Testis (tissue), 3 donors: ENCODE data around the gene ZNF764. TPM values are rescaled to one million over a fixed set of nuclear protein-coding genes. Genes with fewer than 3 reads are reported as not detected.

Experiments used
- DNase-seq: peaks from one replicate; pipeline ENCODE4 v3.0.0-alpha.2; 2019
- H3K27ac ChIP-seq, 2 donors: fragments of 200-600 bp; sonication (generic); one replicate each; pipeline ENCODE4 v1.5.1; 2019
- H3K27me3 ChIP-seq: fragments of 200-600 bp; sonication (generic); one replicate; pipeline ENCODE4 v1.5.1; 2019
- H3K36me3 ChIP-seq: fragments of 200-600 bp; sonication (generic); one replicate; pipeline ENCODE4 v1.5.1; 2017; ENCODE audit warnings: low read depth; ENCODE audit errors: missing control alignments
- H3K4me1 ChIP-seq: fragments of 200-600 bp; sonication (generic); one replicate; pipeline ENCODE4 v1.5.1; 2019
- H3K4me3 ChIP-seq, 2 donors: fragments of 200-600 bp; sonication (generic); one replicate each; pipeline ENCODE4 v1.5.1; 2017 to 2019
- H3K9me3 ChIP-seq: fragments of 200-600 bp; sonication (generic); one replicate; pipeline ENCODE4 v1.5.1; 2017
- CTCF ChIP-seq, 3 experiments: fragments of 450-650 bp in 2 of 3; fragments of 200-600 bp in 1 of 3; sonication (generic) in 1 of 3; IDR thresholded peaks; one replicate each; pipeline ENCODE4 v1.5.1; 2016 to 2019; ENCODE audit warnings: antibody characterized with exemption in 3 of 3, mild to moderate bottlenecking in 2 of 3, moderate library complexity in 1 of 3
- POLR2A ChIP-seq: fragments of 450-650 bp; IDR thresholded peaks from one replicate; pipeline ENCODE4 v1.6.1; 2017; ENCODE audit warnings: antibody characterized with exemption, mild to moderate bottlenecking, moderate library complexity
- WGBS, 2 donors: methylation state at CpG; one replicate each; pipeline ENCODE4 v1.1.5; 2018; 5-methylcytosine and 5-hydroxymethylcytosine counted together
- intact Hi-C: fragments of 100-400 bp; cut with DNase I; formaldehyde crosslinking; loops from one replicate; pipeline ENCODE4 v1.15.1; 2023; ENCODE audit warnings: low total_unique reads
- polyA plus RNA-seq: library from polyadenylated mRNA; stranded (reverse); fragments of 350-450 nt; fragmentation: Illumina TruSeq; extraction: RNeasy Lipid Tissue Mini Kit (QIAGEN cat#74804); gene quantifications from one replicate; pipeline ENCODE4 v1.2.3, GENCODE V29; 2014; ENCODE audit warnings: low read depth, low replicate concordance; ENCODE audit not compliant: insufficient read depth
- total RNA-seq, 2 donors: library from RNA; depleted of rRNA; stranded (reverse); fragments of >200 nt; gene quantifications; one replicate each; pipeline ENCODE4 v1.2.3, GENCODE V29; 2016

Gene ZNF764
- total and polyA plus RNA-seq, 3 donors from 2014 or later: 11.3 to 23.2 (median 21.9) TPM

GRCh38 chr16:30603945-30604315 is 45.8 kb upstream of the ZNF764 start:
- H3K27me3 ChIP-seq: no peaks in the 10 kb centered on the region
- no peak for DNase-seq
- TF ChIP-seq POLR2A (no peak), CTCF (IDR thresholded peaks at IDR 0.05) (no peak)
- 50 to 71% methylated on average over 7 of the region's 7 CpGs for WGBS, 2 donors
- intact Hi-C loops: no loop called here
- H3K4me1 ChIP-seq: peaks cover 6% of the 10 kb centered on the region
- no peak overlapping the region for H3K27ac ChIP-seq
- H3K36me3 ChIP-seq: no peaks in the 10 kb centered on the region
- H3K4me3 ChIP-seq: peak overlapping the region in 1 of 2 donors; percentile 30
- no peaks in the 10 kb centered on the region for H3K9me3 ChIP-seq

GRCh38 chr16:30602616-30603277 is 44.6 kb upstream of the ZNF764 start:
- intact Hi-C loops: no loop called here
- Histone ChIP-seq H3K4me3 (no peak overlapping the region), H3K27ac (peak overlapping the region in 1 of 2 donors; percentile 20), H3K36me3 (no peaks in the 10 kb centered on the region), H3K27me3 (no peaks in the 10 kb centered on the region), H3K9me3 (no peaks in the 10 kb centered on the region), H3K4me1 (peaks cover 6% of the 10 kb centered on the region)
- no peak for TF ChIP-seq POLR2A
- no peak for TF ChIP-seq CTCF (IDR thresholded peaks at IDR 0.05)
- 40 to 48% methylated on average over 4 of the region's 4 CpGs for WGBS, 2 donors
- DNase-seq: no peak

DNA sequence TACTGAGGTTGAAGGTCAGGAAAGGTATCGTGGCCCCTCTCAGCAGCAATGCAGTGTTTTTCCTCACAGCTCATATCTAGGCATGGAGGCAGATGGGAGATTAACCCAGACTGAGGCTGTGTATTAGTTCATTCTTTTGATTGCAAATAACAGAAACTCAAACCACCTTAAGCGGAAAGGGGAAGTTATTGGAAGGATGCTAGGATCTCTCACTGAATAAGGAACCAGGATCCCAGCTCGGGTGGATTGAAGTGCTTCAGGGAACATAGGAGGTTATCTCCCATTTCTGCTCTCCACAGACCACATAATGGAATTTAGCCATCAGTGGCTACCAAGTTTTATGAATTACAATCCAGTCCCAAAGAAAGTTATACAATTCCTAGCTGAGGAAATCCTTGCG is 43.8 kb upstream of the ZNF764 start:
- Histone ChIP-seq H3K27ac (peak overlapping the region in 1 of 2 donors; percentile 20), H3K9me3 (no peaks in the 10 kb centered on the region), H3K36me3 (no peaks in the 10 kb centered on the region), H3K4me1 (peaks cover 6% of the 10 kb centered on the region), H3K27me3 (no peaks in the 10 kb centered on the region), H3K4me3 (no peak overlapping the region)
- DNase-seq: no peak
- intact Hi-C loops: no loop called here
- no peak for TF ChIP-seq POLR2A
- TF ChIP-seq CTCF (IDR thresholded peaks at IDR 0.05): no peak
- 56 to 69% methylated on average over 4 of the region's 4 CpGs for WGBS, 2 donors

DNA sequence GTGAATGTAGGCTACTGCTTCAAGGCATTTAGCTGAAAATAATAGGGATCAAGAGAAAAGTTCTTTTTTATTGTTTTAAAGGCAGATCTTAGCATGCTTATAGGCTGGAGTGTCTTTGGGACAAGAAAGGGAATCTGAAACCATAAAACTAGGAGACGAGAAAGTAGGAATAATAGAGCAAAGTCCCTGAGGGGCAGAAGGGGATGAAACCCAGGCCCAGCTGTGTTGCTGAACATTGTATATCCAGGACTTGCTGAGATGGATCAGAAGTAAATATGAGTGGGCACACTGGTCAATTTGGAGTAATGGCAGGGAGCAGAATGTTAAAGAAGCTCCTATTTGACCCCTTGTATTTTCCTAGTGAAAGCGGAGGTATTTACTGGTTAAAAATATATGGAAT is 42.8 kb upstream of the ZNF764 start:
- Histone ChIP-seq H3K4me3 (no peak overlapping the region), H3K4me1 (peaks cover 6% of the 10 kb centered on the region), H3K36me3 (no peaks in the 10 kb centered on the region), H3K9me3 (no peaks in the 10 kb centered on the region), H3K27me3 (no peaks in the 10 kb centered on the region), H3K27ac (no peak overlapping the region)
- no peak for TF ChIP-seq CTCF (IDR thresholded peaks at IDR 0.05)
- no peak for TF ChIP-seq POLR2A
- DNase-seq: no peak
- 98 to 100% methylated on average over 2 of the region's 2 CpGs for WGBS, 2 donors
- intact Hi-C loops: no loop called here

DNA sequence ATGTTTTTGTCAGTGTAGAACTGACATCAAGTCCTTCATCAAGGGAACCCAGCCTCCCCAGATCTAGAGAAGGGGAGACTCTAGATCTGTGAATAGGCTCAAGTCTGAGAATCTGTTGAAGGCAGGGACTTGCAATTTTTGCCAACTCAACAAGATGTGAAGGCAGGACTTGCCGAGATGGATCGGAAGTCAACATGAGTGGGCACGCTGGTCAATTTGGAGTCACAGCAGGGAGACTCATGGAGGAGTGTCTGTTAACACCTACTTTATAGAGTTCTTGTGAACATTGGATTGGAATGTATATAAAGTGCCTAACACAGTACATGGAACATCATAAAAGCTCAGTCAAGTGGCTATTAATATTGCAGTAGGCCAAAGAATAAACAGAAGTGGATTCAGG is 42.0 kb upstream of the ZNF764 start:
- intact Hi-C loops: no loop called here
- Histone ChIP-seq H3K4me3 (no peak overlapping the region), H3K27me3 (no peaks in the 10 kb centered on the region), H3K4me1 (peaks cover 6% of the 10 kb centered on the region), H3K36me3 (no peaks in the 10 kb centered on the region), H3K27ac (no peak overlapping the region), H3K9me3 (no peaks in the 10 kb centered on the region)
- WGBS, 2 donors: 96 to 97% methylated on average over 3 of the region's 3 CpGs
- DNase-seq: no peak
- TF ChIP-seq CTCF (IDR thresholded peaks at IDR 0.05) (no peak), POLR2A (no peak)
